GM12873 (cell line): Measurements from ENCODE around the gene ACKR2.

Experiments
- CTCF ChIP-seq: IDR thresholded peaks from 2 replicates; pipeline ENCODE4 v1.5.1; 2012; ENCODE audit warnings: low read depth, mild to moderate bottlenecking, moderate library complexity, low read length, control low read depth; ENCODE audit not compliant: insufficient read depth; ENCODE audit errors: missing control alignments

The ACKR2 gene

GRCh38 chr3:42846685-42847522 lies 37.7 kb downstream of the ACKR2 start:
- no peak for TF ChIP-seq CTCF

DNA sequence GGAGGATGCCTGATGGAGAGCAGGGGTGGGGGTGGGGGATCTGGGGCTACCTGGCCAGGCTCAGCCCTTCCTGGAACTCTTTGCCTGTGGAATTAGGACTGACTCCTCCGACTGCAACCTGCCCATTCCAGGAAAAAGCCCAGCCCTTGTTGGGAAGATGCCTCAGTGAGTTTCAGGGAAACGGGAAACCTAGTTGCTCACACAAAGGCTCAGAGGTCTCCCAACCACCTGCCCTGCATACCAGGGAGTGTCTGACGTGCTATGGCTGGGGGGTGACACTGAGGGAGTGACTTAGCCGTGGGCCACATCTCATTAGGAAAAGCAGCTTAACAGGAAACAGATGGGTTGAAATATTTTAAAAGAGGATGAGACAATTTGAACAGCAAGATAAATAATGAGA lies 38.5 kb downstream of the ACKR2 start:
- TF ChIP-seq CTCF: no peak

- TF ChIP-seq CTCF: no peak
These were observed 39.8 kb downstream of the ACKR2 start for GRCh38 chr3:42849017-42849416.

- TF ChIP-seq CTCF: no peak
These were observed 41.0 kb downstream of the ACKR2 start for GRCh38 chr3:42850263-42850662.

DNA sequence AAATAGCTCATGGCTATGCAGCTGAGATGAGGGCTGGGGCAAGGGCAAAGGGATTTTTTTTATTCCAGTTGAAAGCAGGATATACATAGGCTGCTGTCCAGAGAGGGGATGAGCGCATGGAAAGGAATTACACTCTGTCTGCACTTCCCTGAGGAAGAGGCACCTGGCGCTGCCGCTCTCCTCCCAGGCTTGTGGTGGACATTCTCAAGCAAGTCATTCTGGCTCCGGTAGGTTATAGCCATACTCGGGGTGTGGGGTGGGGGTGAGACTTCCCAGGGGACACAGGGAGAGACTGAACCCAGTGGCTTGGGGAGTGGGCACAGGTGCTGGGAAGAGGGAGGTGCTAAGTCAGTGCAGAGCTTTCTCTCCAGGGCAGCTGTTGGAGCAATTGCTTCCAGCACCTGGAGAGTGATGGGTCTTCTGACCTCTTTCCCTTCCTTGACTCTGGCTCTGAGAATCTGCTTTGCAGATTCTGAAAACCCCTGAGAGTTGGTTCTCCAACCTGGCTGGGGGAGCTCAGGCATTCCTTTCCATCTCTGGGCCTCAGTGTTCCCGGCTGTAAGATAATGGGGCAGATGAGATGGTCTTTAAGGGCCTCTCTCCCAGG lies 42.1 kb downstream of the ACKR2 start:
- TF ChIP-seq CTCF: no peak

DNA sequence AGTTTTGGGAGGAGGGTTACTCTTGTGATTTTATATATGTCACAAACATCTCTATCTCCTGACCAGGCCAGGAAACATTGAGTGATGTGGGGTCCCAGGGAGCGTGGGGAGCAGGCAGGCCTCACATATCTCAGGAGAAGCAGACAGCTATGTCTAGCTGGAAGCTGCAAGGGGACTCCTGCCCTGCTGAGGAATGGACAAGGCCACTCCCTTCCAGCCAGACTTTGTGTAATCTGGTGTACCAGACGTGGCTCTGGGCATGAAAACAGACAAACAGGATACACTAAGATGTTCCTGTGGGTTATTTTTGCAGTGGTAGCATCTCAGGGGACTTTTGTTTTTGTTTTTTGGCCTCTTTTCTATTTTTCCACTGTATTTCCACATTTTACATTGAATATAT lies 43.2 kb downstream of the ACKR2 start:
- no peak for TF ChIP-seq CTCF

- no peak for TF ChIP-seq CTCF
These were observed 43.8 kb downstream of the ACKR2 start for GRCh38 chr3:42853056-42853455.
